GM19397 (cell line): Measurements from ENCODE around the gene GRID1.
"Not testable (repeated sequence)": the region's sequence is repeated elsewhere in the genome, so short reads cannot be mapped to it uniquely, and the experiment has no call there.

Source experiments
- ATAC-seq: cut with Tn5 transposase; IDR thresholded peaks from one replicate; pipeline ENCODE4 v1.9.1; 2021; ENCODE audit warnings: mild to moderate bottlenecking, moderate library complexity; ENCODE audit not compliant: unreplicated experiment

The GRID1 gene

GRCh38 chr10:85863301-85864172 lies 503.1 kb downstream of the GRID1 start:
- no peak for ATAC-seq

GRCh38 chr10:85862771-85863170 lies 503.8 kb downstream of the GRID1 start:
- no peak for ATAC-seq

GRCh38 chr10:85861513-85862197 lies 504.9 kb downstream of the GRID1 start:
- ATAC-seq = no peak

GRCh38 chr10:85859859-85860258 lies 506.7 kb downstream of the GRID1 start:
- no peak for ATAC-seq

GRCh38 chr10:85858776-85859515 lies 507.6 kb downstream of the GRID1 start:
- no peak for ATAC-seq

- no peak for ATAC-seq
These were observed 508.8 kb downstream of the GRID1 start for GRCh38 chr10:85857791-85858190.

GRCh38 chr10:85857305-85857704 lies 509.3 kb downstream of the GRID1 start:
- ATAC-seq = no peak

GRCh38 chr10:85851934-85852333 lies 514.7 kb downstream of the GRID1 start:
- ATAC-seq = no peak

- ATAC-seq = no peak
These were observed 515.3 kb downstream of the GRID1 start for GRCh38 chr10:85851325-85851724.

GRCh38 chr10:85850736-85851135 lies 515.9 kb downstream of the GRID1 start:
- no peak for ATAC-seq

- ATAC-seq = no peak
These were observed 517.3 kb downstream of the GRID1 start for GRCh38 chr10:85849315-85849714.

GRCh38 chr10:85848756-85849155 lies 517.8 kb downstream of the GRID1 start:
- no peak for ATAC-seq

GRCh38 chr10:85847085-85847484 lies 519.5 kb downstream of the GRID1 start:
- ATAC-seq = no peak

- not testable (repeated sequence) for ATAC-seq
These were observed 527.9 kb downstream of the GRID1 start for GRCh38 chr10:85838660-85839059.

- ATAC-seq = no peak
These were observed 533.6 kb downstream of the GRID1 start for GRCh38 chr10:85832988-85833387.

- ATAC-seq = no peak
These were observed 535.2 kb downstream of the GRID1 start for GRCh38 chr10:85831422-85831821.

GRCh38 chr10:85826377-85826776 lies 540.2 kb downstream of the GRID1 start:
- ATAC-seq = no peak

- ATAC-seq = no peak
These were observed 555.2 kb downstream of the GRID1 start for GRCh38 chr10:85811405-85811804.

- no peak for ATAC-seq
These were observed 555.9 kb downstream of the GRID1 start for GRCh38 chr10:85810674-85811073.

GRCh38 chr10:85795460-85795859 lies 571.1 kb downstream of the GRID1 start:
- ATAC-seq = no peak

- no peak for ATAC-seq
These were observed 572.0 kb downstream of the GRID1 start for GRCh38 chr10:85794553-85794952.

- no peak for ATAC-seq
These were observed 574.1 kb downstream of the GRID1 start for GRCh38 chr10:85792533-85792858.
